ENCODE results near the gene KCTD4.
A peak's percentile ranks its signal among the peaks of the same experiment; 100 is the strongest.

KCTD4 gene

GRCh38 chr13:45222516-45222915, 21.7 kb upstream of the KCTD4 start:
- Histone ChIP-seq H3K79me2 (ENCODE audit: control insufficient read depth, insufficient read depth, low read length, poor library complexity) (no peaks in the 10 kb centered on the region), H2BK12ac (ENCODE audit: low read length) (no peak overlapping the region), H2AK5ac (ENCODE audit: low read length) (no peak overlapping the region)

GRCh38 chr13:45220403-45220802, 19.6 kb upstream of the KCTD4 start:
- H3K18ac ChIP-seq (ENCODE audit: low read length): no peak overlapping the region
- no peak for DNase-seq
- H3K27ac ChIP-seq (ENCODE audit: low read depth, low read length): no peak overlapping the region
- H3K4me2 ChIP-seq (ENCODE audit: low read length): no peak overlapping the region
- no peak overlapping the region for H2BK5ac ChIP-seq (ENCODE audit: low read depth, low read length, poor library complexity)
- H2BK12ac ChIP-seq (ENCODE audit: low read length): no peak overlapping the region
- H3K9me3 ChIP-seq (ENCODE audit: insufficient read depth, low read depth, low read length): no peaks in the 10 kb centered on the region
- H3K9ac ChIP-seq (ENCODE audit: low read length): no peak overlapping the region
- H2BK120ac ChIP-seq (ENCODE audit: insufficient read depth, low read length, poor library complexity): no peak overlapping the region
- no peak overlapping the region for H4K91ac ChIP-seq (ENCODE audit: low read depth, low read length)
- H3K79me2 ChIP-seq (ENCODE audit: control insufficient read depth, insufficient read depth, low read length, poor library complexity): no peaks in the 10 kb centered on the region
- H4K12ac ChIP-seq (ENCODE audit: low read depth, low read length): no peak overlapping the region
- no peaks in the 10 kb centered on the region for H3K36me3 ChIP-seq (ENCODE audit: control insufficient read depth in 1 of 2, insufficient read depth in 2 of 2, low read length in 2 of 2)
- H3K4me3 ChIP-seq (ENCODE audit: low read depth, low read length): no peak overlapping the region
- H3K79me1 ChIP-seq (ENCODE audit: low read length): no peaks in the 10 kb centered on the region
- H3K27me3 ChIP-seq (ENCODE audit: insufficient read depth, low read length): no peaks in the 10 kb centered on the region
- no peak overlapping the region for H2AFZ ChIP-seq (ENCODE audit: insufficient read depth, low read length, poor library complexity)
- H3K4ac ChIP-seq (ENCODE audit: low read depth, low read length): no peak overlapping the region
- no peak overlapping the region for H3K14ac ChIP-seq (ENCODE audit: low read length)
- H3K23ac ChIP-seq (ENCODE audit: low read length): no peak overlapping the region
- H3K4me1 ChIP-seq (ENCODE audit: control insufficient read depth in 1 of 2, insufficient read depth in 2 of 2, low read length in 2 of 2): no peaks in the 10 kb centered on the region
- H2AK5ac ChIP-seq (ENCODE audit: low read length): no peak overlapping the region
- H4K8ac ChIP-seq (ENCODE audit: low read depth, low read length): no peak overlapping the region
- WGBS (ENCODE audit: extremely low coverage, insufficient coverage, insufficient read length): no CpG with 5 or more reads among the region's 4 CpGs

More at GRCh38 chr13:45222516-45222915, 21.7 kb upstream of the KCTD4 start:
- Histone ChIP-seq H3K27me3 (ENCODE audit: insufficient read depth, low read length) (no peaks in the 10 kb centered on the region), H3K4me1 (ENCODE audit: control insufficient read depth in 1 of 2, insufficient read depth in 2 of 2, low read length in 2 of 2) (no peaks in the 10 kb centered on the region), H3K4ac (ENCODE audit: low read depth, low read length) (no peak overlapping the region), H2BK120ac (ENCODE audit: insufficient read depth, low read length, poor library complexity) (no peak overlapping the region), H3K79me1 (ENCODE audit: low read length) (no peaks in the 10 kb centered on the region), H2AFZ (ENCODE audit: insufficient read depth, low read length, poor library complexity) (no peak overlapping the region), H4K91ac (ENCODE audit: low read depth, low read length) (no peak overlapping the region), H3K4me3 (ENCODE audit: low read depth, low read length) (no peak overlapping the region), H3K27ac (ENCODE audit: low read depth, low read length) (no peak overlapping the region), H4K12ac (ENCODE audit: low read depth, low read length) (no peak overlapping the region), H3K14ac (ENCODE audit: low read length) (no peak overlapping the region), H3K4me2 (ENCODE audit: low read length) (no peak overlapping the region), H3K36me3 (ENCODE audit: control insufficient read depth in 1 of 2, insufficient read depth in 2 of 2, low read length in 2 of 2) (no peaks in the 10 kb centered on the region), H3K9ac (ENCODE audit: low read length) (no peak overlapping the region), H3K9me3 (ENCODE audit: insufficient read depth, low read depth, low read length) (no peaks in the 10 kb centered on the region), H3K23ac (ENCODE audit: low read length) (no peak overlapping the region), H2BK5ac (ENCODE audit: low read depth, low read length, poor library complexity) (no peak overlapping the region), H3K18ac (ENCODE audit: low read length) (no peak overlapping the region), H4K8ac (ENCODE audit: low read depth, low read length) (no peak overlapping the region)
- no CpG with 5 or more reads among the region's 3 CpGs for WGBS (ENCODE audit: extremely low coverage, insufficient coverage, insufficient read length)
- no peak for DNase-seq

- no peak overlapping the region for H3K4me2 ChIP-seq (ENCODE audit: low read length)
- H3K4ac ChIP-seq (ENCODE audit: low read depth, low read length): no peak overlapping the region
- H3K9me3 ChIP-seq (ENCODE audit: insufficient read depth, low read depth, low read length): no peaks in the 10 kb centered on the region
- no peak overlapping the region for H2BK5ac ChIP-seq (ENCODE audit: low read depth, low read length, poor library complexity)
- no peak overlapping the region for H3K4me3 ChIP-seq (ENCODE audit: low read depth, low read length)
- H2AK5ac ChIP-seq (ENCODE audit: low read length): no peak overlapping the region
- no peak overlapping the region for H2AFZ ChIP-seq (ENCODE audit: insufficient read depth, low read length, poor library complexity)
- H3K27me3 ChIP-seq (ENCODE audit: insufficient read depth, low read length): no peaks in the 10 kb centered on the region
- no peak overlapping the region for H4K12ac ChIP-seq (ENCODE audit: low read depth, low read length)
- no peak overlapping the region for H3K23ac ChIP-seq (ENCODE audit: low read length)
- no peak overlapping the region for H4K91ac ChIP-seq (ENCODE audit: low read depth, low read length)
- H3K9ac ChIP-seq (ENCODE audit: low read length): no peak overlapping the region
- H3K27ac ChIP-seq (ENCODE audit: low read depth, low read length): no peak overlapping the region
- no peak overlapping the region for H4K8ac ChIP-seq (ENCODE audit: low read depth, low read length)
- H3K4me1 ChIP-seq (ENCODE audit: control insufficient read depth in 1 of 2, insufficient read depth in 2 of 2, low read length in 2 of 2): no peaks in the 10 kb centered on the region
- peak in 1 of 2 donors; percentile 31 for DNase-seq
- H2BK120ac ChIP-seq (ENCODE audit: insufficient read depth, low read length, poor library complexity): no peak overlapping the region
- no peak overlapping the region for H3K14ac ChIP-seq (ENCODE audit: low read length)
- no CpG with 5 or more reads among the region's 4 CpGs for WGBS (ENCODE audit: extremely low coverage, insufficient coverage, insufficient read length)
- no peak overlapping the region for H3K18ac ChIP-seq (ENCODE audit: low read length)
- H3K36me3 ChIP-seq (ENCODE audit: control insufficient read depth in 1 of 2, insufficient read depth in 2 of 2, low read length in 2 of 2): no peaks in the 10 kb centered on the region
- H3K79me1 ChIP-seq (ENCODE audit: low read length): no peaks in the 10 kb centered on the region
- H2BK12ac ChIP-seq (ENCODE audit: low read length): no peak overlapping the region
- no peaks in the 10 kb centered on the region for H3K79me2 ChIP-seq (ENCODE audit: control insufficient read depth, insufficient read depth, low read length, poor library complexity)
Observed at GRCh38 chr13:45219938-45220375, 19.1 kb upstream of the KCTD4 start.

GRCh38 chr13:45219123-45219891, 18.5 kb upstream of the KCTD4 start:
- no CpG with 5 or more reads among the region's 5 CpGs for WGBS (ENCODE audit: extremely low coverage, insufficient coverage, insufficient read length)
- H3K79me1 ChIP-seq (ENCODE audit: low read length): no peaks in the 10 kb centered on the region
- no peak overlapping the region for H3K18ac ChIP-seq (ENCODE audit: low read length)
- no peak overlapping the region for H3K9ac ChIP-seq (ENCODE audit: low read length)
- H4K8ac ChIP-seq (ENCODE audit: low read depth, low read length): no peak overlapping the region
- no peak overlapping the region for H3K27ac ChIP-seq (ENCODE audit: low read depth, low read length)
- H3K4ac ChIP-seq (ENCODE audit: low read depth, low read length): no peak overlapping the region
- H2AFZ ChIP-seq (ENCODE audit: insufficient read depth, low read length, poor library complexity): no peak overlapping the region
- no peak overlapping the region for H3K4me3 ChIP-seq (ENCODE audit: low read depth, low read length)
- peak; percentile 24 to 73 for DNase-seq
- H3K79me2 ChIP-seq (ENCODE audit: control insufficient read depth, insufficient read depth, low read length, poor library complexity): no peaks in the 10 kb centered on the region
- H3K14ac ChIP-seq (ENCODE audit: low read length): no peak overlapping the region
- no peak overlapping the region for H4K12ac ChIP-seq (ENCODE audit: low read depth, low read length)
- no peaks in the 10 kb centered on the region for H3K4me1 ChIP-seq (ENCODE audit: control insufficient read depth in 1 of 2, insufficient read depth in 2 of 2, low read length in 2 of 2)
- no peak overlapping the region for H3K23ac ChIP-seq (ENCODE audit: low read length)
- H2BK12ac ChIP-seq (ENCODE audit: low read length): no peak overlapping the region
- no peaks in the 10 kb centered on the region for H3K27me3 ChIP-seq (ENCODE audit: insufficient read depth, low read length)
- no peaks in the 10 kb centered on the region for H3K36me3 ChIP-seq (ENCODE audit: control insufficient read depth in 1 of 2, insufficient read depth in 2 of 2, low read length in 2 of 2)
- H3K9me3 ChIP-seq (ENCODE audit: insufficient read depth, low read depth, low read length): no peaks in the 10 kb centered on the region
- H2BK5ac ChIP-seq (ENCODE audit: low read depth, low read length, poor library complexity): no peak overlapping the region
- H4K91ac ChIP-seq (ENCODE audit: low read depth, low read length): no peak overlapping the region
- H2AK5ac ChIP-seq (ENCODE audit: low read length): no peak overlapping the region
- no peak overlapping the region for H3K4me2 ChIP-seq (ENCODE audit: low read length)
- H2BK120ac ChIP-seq (ENCODE audit: insufficient read depth, low read length, poor library complexity): no peak overlapping the region

Data from trophoblast cell (in vitro differentiated cells and primary cell).